22Rv1 (cell line): ENCODE data around the gene CEBPA.

ENCODE experiments used
- CTCF ChIP-seq: fragments of 450-650 bp; IDR thresholded peaks from 2 replicates; pipeline ENCODE4 v1.5.1; 2017; ENCODE audit warnings: mild to moderate bottlenecking
- ZFX ChIP-seq: fragments of 450-650 bp; IDR thresholded peaks from 2 replicates; pipeline ENCODE4 v1.6.1; 2017; ENCODE audit warnings: antibody characterized with exemption, borderline replicate concordance

GRCh38 chr19:33320636-33321035, 18.3 kb upstream of the CEBPA start:
- TF ChIP-seq CTCF (no peak), ZFX (no peak)
